ENCODE data around the gene GRPEL1. TPM values are rescaled to one million over a fixed set of nuclear protein-coding genes. Genes with fewer than 3 reads are reported as not detected.

GRPEL1 gene
- total and polyA plus RNA-seq, 9 of the 15 experiments (the other 6 are each of a cell fraction or from before 2014, with no cell fraction given), result 43.4 to 192 (median 86.6) TPM

DNA sequence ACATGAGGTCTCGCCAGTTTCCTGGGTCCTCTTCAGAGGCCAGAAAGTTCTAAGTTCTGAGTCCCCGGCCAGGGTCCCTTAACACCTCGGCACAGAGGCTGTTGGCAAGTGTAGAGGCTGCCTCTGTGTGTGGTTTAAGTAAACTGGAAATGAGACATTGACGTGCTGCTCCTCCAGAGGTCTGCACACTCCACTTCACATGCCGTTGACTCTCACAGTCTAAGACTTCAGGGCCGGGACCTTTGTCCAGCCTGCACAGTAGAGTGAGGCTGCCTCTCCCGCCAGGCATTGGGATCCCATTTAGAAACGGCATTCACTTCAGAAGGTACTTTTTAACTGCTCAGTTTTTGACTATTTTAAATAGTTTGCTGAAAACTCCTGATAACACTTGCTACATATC is 35.3 kb downstream of the GRPEL1 start:
- Histone ChIP-seq H3K27ac (ENCODE audit: extremely low read depth, low read depth, low read length) (peak overlapping the region; percentile 80), H4K20me1 (replicated peaks; ENCODE audit: control insufficient read depth, insufficient read depth, low read length) (no peaks in the 10 kb centered on the region), H3K27me3 (ENCODE audit: control insufficient read depth in 2 of 2, insufficient read depth in 2 of 2, low read length in 2 of 2) (no peaks in the 10 kb centered on the region), H3K4me1 (replicated peaks in 1 of 2; ENCODE audit: control insufficient read depth in 2 of 2, insufficient read depth in 2 of 2, low read length in 2 of 2) (peaks cover 14 to 35% of the 10 kb centered on the region in 2 experiments), H2AFZ (ENCODE audit: low read depth, low read length) (peak overlapping the region; percentile 63), H3K36me3 (ENCODE audit: control insufficient read depth, insufficient read depth, low read length) (peaks cover 56% of the 10 kb centered on the region), H3K4me2 (ENCODE audit: insufficient read depth, low read length) (peak overlapping the region; percentile 55), H3K9me3 (replicated peaks; ENCODE audit: control insufficient read depth, insufficient read depth, low read depth, low read length) (no peaks in the 10 kb centered on the region), H3K9me1 (ENCODE audit: control insufficient read depth, insufficient read depth, low read length) (peaks cover 3% of the 10 kb centered on the region), H3K9ac (ENCODE audit: insufficient read depth in 1 of 2, low read depth in 2 of 2, low read length in 2 of 2) (peak overlapping the region; percentile 45 to 76; a peak in 2 of 4 replicates), H3K4me3 (no peak overlapping the region), H3K79me2 (ENCODE audit: control insufficient read depth, insufficient read depth, low read length) (no peaks in the 10 kb centered on the region)
- FAIRE-seq (no peak), DNase-seq (ENCODE audit: extremely low read depth in 1 of 4, low spot score in 3 of 4) (no peak), ATAC-seq (peak; percentile 14)
- 72% methylated on average over 8 of the region's 8 CpGs for WGBS (ENCODE audit: insufficient coverage, low coverage, missing lambda C conversion rate)
- in situ Hi-C loops (cut with MboI) (no loop called here), intact Hi-C loops (cut with micrococcal nuclease) (loop anchor here (1.0 kb wide), 1 partner anchor 36 kb away; the partner anchor contains the start of gene GRPEL1)
- POLR2A ChIA-PET, result interaction anchor here (0.6 to 1.0 kb wide), 3 partner anchors 10 to 300 kb away, joined by 3 read pairs; a partner anchor contains a TSS
- CTCF ChIA-PET (ENCODE audit: low intra/inter-chr PET ratio), result no interaction called here
- no TSS peak for BruUV-seq (replicated peaks)
- no peak for TF ChIP-seq JUND (IDR thresholded peaks at IDR 0.05; ENCODE audit: borderline replicate concordance, low read depth, low read length)
- TF ChIP-seq JUND (tag; IDR thresholded peaks at IDR 0.05; ENCODE audit: borderline replicate concordance, low read depth, low read length), result no peak
- TF ChIP-seq, protein P1, sequence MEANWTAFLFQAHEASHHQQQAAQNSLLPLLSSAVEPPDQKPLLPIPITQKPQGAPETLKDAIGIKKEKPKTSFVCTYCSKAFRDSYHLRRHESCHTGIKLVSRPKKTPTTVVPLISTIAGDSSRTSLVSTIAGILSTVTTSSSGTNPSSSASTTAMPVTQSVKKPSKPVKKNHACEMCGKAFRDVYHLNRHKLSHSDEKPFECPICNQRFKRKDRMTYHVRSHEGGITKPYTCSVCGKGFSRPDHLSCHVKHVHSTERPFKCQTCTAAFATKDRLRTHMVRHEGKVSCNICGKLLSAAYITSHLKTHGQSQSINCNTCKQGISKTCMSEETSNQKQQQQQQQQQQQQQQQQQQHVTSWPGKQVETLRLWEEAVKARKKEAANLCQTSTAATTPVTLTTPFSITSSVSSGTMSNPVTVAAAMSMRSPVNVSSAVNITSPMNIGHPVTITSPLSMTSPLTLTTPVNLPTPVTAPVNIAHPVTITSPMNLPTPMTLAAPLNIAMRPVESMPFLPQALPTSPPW (CRISPR knock-in tag; IDR thresholded peaks at IDR 0.05), result no peak
- TF ChIP-seq, protein P2, sequence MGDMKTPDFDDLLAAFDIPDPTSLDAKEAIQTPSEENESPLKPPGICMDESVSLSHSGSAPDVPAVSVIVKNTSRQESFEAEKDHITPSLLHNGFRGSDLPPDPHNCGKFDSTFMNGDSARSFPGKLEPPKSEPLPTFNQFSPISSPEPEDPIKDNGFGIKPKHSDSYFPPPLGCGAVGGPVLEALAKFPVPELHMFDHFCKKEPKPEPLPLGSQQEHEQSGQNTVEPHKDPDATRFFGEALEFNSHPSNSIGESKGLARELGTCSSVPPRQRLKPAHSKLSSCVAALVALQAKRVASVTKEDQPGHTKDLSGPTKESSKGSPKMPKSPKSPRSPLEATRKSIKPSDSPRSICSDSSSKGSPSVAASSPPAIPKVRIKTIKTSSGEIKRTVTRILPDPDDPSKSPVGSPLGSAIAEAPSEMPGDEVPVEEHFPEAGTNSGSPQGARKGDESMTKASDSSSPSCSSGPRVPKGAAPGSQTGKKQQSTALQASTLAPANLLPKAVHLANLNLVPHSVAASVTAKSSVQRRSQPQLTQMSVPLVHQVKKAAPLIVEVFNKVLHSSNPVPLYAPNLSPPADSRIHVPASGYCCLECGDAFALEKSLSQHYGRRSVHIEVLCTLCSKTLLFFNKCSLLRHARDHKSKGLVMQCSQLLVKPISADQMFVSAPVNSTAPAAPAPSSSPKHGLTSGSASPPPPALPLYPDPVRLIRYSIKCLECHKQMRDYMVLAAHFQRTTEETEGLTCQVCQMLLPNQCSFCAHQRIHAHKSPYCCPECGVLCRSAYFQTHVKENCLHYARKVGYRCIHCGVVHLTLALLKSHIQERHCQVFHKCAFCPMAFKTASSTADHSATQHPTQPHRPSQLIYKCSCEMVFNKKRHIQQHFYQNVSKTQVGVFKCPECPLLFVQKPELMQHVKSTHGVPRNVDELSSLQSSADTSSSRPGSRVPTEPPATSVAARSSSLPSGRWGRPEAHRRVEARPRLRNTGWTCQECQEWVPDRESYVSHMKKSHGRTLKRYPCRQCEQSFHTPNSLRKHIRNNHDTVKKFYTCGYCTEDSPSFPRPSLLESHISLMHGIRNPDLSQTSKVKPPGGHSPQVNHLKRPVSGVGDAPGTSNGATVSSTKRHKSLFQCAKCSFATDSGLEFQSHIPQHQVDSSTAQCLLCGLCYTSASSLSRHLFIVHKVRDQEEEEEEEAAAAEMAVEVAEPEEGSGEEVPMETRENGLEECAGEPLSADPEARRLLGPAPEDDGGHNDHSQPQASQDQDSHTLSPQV (IDR thresholded peaks at IDR 0.05), result 0 out of 2 replicates have a peak, but pooled peaks have one; percentile 18
- TF ChIP-seq CCAR2 (IDR thresholded peaks at IDR 0.05; ENCODE audit: low read depth, low read length), result no peak
- no peak for TF ChIP-seq DDX20 (tag; IDR thresholded peaks at IDR 0.05; ENCODE audit: low read depth)
- TF ChIP-seq, protein P3, sequence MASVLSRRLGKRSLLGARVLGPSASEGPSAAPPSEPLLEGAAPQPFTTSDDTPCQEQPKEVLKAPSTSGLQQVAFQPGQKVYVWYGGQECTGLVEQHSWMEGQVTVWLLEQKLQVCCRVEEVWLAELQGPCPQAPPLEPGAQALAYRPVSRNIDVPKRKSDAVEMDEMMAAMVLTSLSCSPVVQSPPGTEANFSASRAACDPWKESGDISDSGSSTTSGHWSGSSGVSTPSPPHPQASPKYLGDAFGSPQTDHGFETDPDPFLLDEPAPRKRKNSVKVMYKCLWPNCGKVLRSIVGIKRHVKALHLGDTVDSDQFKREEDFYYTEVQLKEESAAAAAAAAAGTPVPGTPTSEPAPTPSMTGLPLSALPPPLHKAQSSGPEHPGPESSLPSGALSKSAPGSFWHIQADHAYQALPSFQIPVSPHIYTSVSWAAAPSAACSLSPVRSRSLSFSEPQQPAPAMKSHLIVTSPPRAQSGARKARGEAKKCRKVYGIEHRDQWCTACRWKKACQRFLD (CRISPR knock-in tag; IDR thresholded peaks at IDR 0.05), result no peak
- TF ChIP-seq TARDBP (IDR thresholded peaks at IDR 0.05), result peak; percentile 52; the same call in 1 of the 2 replicates

Data from K562 (cell line).